ENCODE results near the gene FUCA2. TPM values are rescaled to one million over a fixed set of nuclear protein-coding genes. Genes with fewer than 3 reads are reported as not detected.
"Not testable (repeated sequence)": the region's sequence is repeated elsewhere in the genome, so short reads cannot be mapped to it uniquely, and the experiment has no call there.

FUCA2 gene
- total RNA-seq, 1 experiment from 2014 or later = 74.8 TPM

DNA sequence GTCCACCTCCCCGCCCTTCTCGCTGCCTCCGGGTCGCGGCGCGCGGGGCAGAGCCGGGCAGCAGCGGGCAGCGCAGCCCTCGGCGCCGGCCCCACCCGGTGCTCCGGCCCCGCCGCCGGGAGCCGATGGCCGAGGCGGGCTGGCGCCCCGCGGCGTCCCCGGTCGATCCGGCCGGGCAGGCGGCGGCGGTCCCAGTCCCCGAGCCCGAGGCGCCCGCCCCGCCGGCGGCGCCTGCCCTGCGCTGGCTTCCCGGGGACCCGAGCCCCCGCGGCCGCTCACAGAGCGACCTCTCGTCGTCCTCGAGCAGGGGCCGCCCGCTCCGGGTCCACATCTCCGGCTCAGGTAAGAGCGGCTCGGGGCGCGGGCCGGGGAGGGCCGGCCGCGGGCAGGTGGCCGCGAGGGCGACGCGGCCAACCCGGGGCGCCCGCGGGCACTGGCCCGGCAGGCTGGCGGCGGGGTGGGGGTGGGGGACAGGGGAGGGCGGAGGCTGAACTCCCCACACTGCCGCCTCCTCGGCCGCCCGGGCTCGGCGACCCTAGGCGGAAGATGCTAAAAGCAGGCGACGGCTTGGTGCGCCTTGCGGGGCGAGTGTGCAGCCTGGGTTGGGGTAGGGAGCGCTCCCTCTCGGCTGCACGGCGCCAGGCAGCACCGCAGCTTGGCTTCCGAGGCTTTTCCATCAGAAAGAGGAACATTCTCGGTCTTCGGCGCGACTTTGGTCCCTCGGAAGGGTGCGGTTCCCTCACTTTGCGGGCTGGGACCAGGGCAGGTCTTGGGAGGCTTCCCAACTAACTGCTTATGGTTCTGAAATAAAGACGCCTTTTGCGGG lies 25.6 kb upstream of the FUCA2 start:
- DNase-seq (ENCODE audit: extremely low read depth, low read depth) = peak; percentile 22

- no peak for DNase-seq (ENCODE audit: extremely low read depth, low read depth)
Observed at GRCh38 chr6:143536461-143536865, 24.9 kb upstream of the FUCA2 start.

DNA sequence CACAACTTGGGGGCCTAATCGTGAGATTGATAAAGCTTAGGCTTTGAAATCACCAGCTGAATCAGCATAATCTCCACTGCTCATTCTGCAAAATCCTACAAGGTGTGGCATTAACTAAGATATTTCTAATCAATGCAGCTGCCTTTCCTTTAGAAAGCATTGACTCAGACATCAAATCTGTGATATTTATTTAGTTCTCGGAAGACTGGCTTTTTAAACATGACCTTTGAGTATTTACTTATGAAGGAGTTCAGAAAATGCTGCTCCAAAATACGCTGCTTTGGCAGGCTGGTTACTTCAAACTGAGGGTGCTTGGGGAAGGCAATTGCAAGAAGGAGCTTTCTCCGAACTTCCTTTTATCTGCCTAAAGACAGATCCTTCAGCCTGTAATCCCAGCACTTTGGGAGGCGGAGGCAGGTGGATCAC lies 23.7 kb upstream of the FUCA2 start:
- DNase-seq (ENCODE audit: extremely low read depth, low read depth) = no peak

GRCh38 chr6:143531720-143532499 lies 20.4 kb upstream of the FUCA2 start:
- no peak for DNase-seq (ENCODE audit: extremely low read depth, low read depth)

GRCh38 chr6:143529095-143529494 lies 17.6 kb upstream of the FUCA2 start:
- DNase-seq (ENCODE audit: extremely low read depth, low read depth) = no peak

GRCh38 chr6:143528164-143528811 lies 16.8 kb upstream of the FUCA2 start:
- DNase-seq (ENCODE audit: extremely low read depth, low read depth) = no peak

GRCh38 chr6:143527677-143528076 lies 16.2 kb upstream of the FUCA2 start:
- DNase-seq (ENCODE audit: extremely low read depth, low read depth) = no peak

DNA sequence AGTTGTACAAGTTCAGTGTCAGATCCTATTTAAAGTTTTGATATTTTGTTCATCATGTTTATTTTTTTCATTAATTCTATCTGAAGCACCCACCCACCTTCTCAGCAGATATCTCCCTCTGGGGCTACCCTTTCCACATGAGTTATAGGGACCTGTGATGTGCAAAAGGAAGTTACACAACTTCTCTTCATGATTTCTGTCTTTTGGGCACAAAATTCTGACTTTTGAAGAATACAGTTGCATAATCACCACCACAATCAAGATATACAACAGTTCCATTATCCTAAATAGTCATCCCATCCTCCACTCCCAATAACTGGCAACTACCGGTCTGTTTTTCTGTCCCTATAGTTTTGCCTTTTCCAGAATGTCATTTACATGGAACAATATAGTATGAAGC lies 13.8 kb upstream of the FUCA2 start:
- no peak for DNase-seq (ENCODE audit: extremely low read depth, low read depth)

- DNase-seq (ENCODE audit: extremely low read depth, low read depth) = no peak
Observed at GRCh38 chr6:143522039-143522600, 10.6 kb upstream of the FUCA2 start.

DNA sequence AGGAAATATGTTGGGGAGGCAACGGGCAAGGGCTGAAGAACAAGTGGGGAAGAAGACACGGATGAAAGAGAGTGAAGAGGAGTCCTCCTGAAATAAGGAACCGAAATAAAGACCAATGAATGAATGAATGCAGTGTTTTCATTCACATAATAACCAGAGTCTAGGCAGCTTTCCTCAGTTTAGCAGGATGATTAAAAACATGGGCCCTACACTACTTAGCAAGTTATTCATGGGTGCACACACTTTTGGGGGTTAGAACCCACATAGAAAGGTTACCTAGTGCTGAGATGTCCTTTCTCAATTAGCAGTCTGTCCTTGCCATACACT lies 5.9 kb upstream of the FUCA2 start:
- no peak for DNase-seq (ENCODE audit: extremely low read depth, low read depth)

- no peak for DNase-seq (ENCODE audit: extremely low read depth, low read depth)
Observed at GRCh38 chr6:143516690-143517446, 5.3 kb upstream of the FUCA2 start.

- DNase-seq (ENCODE audit: extremely low read depth, low read depth) = no peak
Observed at GRCh38 chr6:143515766-143516355, 4.3 kb upstream of the FUCA2 start.

- no peak for DNase-seq (ENCODE audit: extremely low read depth, low read depth)
Observed at GRCh38 chr6:143515061-143515760, 3.7 kb upstream of the FUCA2 start.

DNA sequence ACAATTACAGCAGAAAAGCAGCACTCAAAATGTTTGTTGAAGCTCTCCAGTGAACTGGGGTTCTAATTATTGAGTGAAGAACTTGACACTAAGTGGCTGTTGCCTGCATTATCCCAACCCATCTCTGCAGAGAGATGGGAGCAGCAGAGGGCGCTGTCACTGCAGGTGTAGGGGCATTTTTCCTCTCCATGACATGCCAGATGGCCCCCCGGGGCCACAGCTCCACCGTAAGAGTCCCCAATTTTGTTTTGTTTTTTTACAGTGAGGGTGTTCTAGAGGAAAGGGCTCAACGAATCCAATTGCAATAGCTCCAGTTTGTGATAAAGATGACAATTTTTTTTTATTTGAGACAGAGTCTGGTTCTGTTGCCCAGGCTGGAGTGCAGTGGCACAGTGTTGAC lies 1.9 kb upstream of the FUCA2 start:
- no peak for DNase-seq (ENCODE audit: extremely low read depth, low read depth)

GRCh38 chr6:143510326-143510725 lies 1.2 kb downstream of the FUCA2 start:
- DNase-seq (ENCODE audit: extremely low read depth, low read depth) = not testable (repeated sequence)

GRCh38 chr6:143507358-143508145 lies 4.0 kb downstream of the FUCA2 start:
- DNase-seq (ENCODE audit: extremely low read depth, low read depth) = no peak

GRCh38 chr6:143506620-143507019 lies 4.9 kb downstream of the FUCA2 start:
- no peak for DNase-seq (ENCODE audit: extremely low read depth, low read depth)

DNA sequence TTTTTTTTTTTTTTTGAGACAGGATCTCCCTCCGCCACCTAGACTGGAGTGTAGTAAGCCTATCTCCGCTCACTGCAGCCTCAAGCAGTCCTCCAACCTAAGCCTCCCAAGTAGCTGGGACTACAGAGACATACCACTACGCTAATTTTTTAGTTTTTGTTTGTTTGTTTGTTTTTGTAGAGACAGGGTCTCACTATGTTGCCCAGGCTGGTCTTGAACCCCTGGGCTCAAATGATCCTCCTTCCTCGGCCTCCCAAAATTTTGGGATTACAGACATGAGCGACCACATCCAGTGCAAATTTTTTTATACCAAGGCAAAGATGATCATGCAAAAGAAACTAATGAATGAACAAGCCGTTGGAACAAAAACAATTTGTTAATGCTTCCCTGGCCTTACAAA lies 5.3 kb downstream of the FUCA2 start:
- DNase-seq (ENCODE audit: extremely low read depth, low read depth) = no peak

DNA sequence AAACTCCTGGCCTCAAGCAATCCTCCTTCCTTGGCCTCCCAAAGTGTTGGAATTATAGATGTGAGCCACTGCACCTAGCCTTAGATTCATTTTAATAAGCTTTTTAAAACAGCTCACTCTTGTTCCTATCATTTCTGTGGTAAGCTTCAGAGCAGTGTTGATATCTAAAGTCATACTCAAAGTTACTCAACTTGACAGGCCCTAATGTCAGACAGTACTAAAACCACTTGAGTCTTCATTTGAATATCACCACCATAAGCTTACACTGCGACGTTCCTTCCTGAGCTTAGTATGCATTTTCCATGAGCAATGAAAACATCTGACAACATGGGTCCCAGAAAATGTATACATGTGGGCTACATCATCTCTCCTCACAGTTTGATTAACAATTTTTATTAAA lies 6.0 kb downstream of the FUCA2 start:
- DNase-seq (ENCODE audit: extremely low read depth, low read depth) = no peak
